HG03135 (cell line): ENCODE data around the gene ITPR1.

Experiments used
- ATAC-seq: cut with Tn5 transposase; IDR thresholded peaks from one replicate; pipeline ENCODE4 v1.9.1; 2021; ENCODE audit warnings: mild to moderate bottlenecking, moderate library complexity; ENCODE audit not compliant: unreplicated experiment

ITPR1 gene

DNA sequence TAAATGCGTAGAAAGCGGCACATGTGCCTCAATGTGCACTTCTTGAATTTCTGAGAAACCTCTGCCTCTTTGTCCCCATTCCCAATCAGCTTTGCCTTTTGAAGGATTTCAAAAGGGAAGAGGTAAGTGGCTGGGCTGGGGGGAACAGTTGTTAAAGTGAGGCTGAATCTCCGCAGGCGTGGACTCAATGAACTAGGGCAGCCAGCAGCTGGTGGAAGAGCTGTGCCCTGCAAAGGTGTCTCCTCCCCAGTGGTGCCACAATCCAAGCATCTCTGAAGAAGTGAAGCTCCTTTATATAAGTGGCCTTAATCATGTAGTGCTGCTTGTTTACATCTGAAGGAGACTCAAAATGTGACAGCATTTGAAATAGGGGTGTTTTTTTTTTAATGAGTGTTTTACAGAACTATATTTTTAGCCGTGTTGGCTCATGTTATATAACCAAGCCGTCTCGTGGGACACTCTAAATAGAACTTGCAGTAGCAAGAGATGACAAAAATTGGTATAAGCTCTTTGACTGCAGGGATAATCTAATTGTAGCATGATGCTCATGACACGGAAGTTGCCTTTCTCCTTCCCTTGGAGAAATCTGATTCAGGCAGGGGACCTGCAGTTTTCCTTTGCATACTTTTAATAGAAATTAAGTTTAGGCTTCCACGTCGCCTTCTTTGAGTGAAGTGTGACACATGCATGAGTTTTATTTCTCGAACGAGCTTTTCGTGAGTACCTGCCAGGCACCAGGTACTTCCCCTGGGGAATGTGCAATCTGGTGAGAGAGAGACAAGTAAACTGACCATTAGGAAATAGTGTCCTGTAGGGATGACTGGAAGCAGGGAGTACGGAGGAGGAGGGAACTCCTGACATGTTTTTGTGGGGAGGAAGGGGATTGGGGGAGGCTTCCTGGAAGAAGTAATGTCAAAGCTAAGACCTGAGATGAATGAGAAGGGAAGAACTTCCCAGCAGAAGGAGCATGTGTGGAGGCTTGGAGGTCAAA is 306.4 kb downstream of the ITPR1 start:
- ATAC-seq: no peak

GRCh38 chr3:4800595-4800994 is 307.4 kb downstream of the ITPR1 start:
- ATAC-seq: no peak

DNA sequence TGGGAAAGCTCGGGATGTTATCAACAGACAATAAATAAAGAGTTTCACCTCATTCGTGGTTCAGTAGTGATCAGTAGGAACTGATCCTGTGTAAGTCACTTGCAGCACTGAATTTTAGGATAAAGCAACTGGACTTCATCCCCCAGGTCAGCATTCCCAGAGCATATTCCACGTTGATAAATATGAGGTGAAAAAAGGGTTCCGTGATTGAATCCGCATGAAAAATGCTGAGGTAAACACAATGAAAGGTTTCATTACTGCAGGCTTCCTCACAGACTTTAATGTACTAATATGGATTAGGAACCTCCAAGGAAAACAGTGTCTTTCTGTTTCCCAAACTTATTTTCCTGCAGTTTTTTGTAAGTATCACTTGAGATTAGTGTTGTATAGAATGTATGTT is 308.7 kb downstream of the ITPR1 start:
- no peak for ATAC-seq

DNA sequence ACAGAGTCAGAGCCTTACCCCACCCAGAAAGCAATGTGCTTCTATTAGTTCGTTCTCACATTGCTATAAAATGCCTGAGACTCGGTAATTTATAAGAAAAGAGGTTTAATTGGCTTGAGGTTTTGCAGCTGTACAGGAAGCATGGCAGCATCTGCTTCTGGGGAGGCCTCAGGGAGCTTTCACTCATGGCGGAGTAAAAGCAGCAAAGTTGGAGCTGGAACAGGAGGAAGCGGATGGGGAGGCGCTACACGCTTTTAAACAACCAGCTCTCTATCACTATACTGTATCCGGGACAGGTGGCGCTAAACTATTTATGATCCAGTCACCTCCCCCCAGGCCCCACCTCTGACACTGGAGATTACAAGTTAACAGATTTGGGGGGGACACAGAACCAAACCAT is 309.8 kb downstream of the ITPR1 start:
- ATAC-seq: no peak

DNA sequence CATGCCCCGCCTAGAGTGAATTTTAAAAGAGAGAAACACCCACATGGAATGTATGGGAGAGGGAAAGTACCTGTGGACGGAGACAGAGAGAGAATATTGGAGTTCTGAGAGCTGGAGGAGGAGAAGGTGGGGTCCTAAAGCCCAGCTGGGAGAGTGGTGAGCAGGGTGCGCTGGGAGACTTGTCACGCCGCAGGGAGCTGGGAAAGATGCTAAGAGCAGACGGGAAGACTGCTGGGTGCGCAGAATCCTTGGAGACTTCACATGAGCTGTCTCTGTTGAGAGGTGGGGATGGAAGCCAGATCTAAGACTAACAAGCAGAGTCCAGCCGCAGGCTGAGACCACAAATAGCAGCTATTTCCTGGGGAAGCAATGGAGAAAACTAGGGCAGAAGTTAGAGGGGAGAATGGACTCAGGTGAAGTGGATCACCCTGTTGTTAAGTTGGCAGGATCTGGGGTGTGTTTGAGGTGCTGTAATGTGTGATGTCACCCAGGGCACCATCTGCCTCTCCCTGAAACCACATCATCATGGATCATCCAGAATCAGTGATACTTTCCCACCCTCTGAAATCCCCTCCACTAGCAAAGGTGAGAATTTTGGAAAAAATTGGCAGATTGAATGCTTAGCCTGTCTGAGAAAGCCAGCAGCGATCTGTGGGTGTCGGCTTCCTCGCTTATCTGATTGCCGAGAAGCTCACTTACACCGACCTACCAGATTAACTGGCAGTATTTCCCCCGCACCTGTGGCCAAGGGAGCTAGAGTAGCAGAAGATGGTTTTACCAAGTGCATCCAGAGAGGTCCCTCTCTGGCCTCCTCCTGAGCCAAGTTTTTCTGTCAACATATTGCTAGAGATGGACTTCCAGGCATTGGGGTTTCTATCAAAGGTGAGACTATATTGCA is 311.3 kb downstream of the ITPR1 start:
- no peak for ATAC-seq

GRCh38 chr3:4805662-4806061 is 312.5 kb downstream of the ITPR1 start:
- no peak for ATAC-seq

- ATAC-seq: no peak
Observed at GRCh38 chr3:4806535-4807108, 313.5 kb downstream of the ITPR1 start.

DNA sequence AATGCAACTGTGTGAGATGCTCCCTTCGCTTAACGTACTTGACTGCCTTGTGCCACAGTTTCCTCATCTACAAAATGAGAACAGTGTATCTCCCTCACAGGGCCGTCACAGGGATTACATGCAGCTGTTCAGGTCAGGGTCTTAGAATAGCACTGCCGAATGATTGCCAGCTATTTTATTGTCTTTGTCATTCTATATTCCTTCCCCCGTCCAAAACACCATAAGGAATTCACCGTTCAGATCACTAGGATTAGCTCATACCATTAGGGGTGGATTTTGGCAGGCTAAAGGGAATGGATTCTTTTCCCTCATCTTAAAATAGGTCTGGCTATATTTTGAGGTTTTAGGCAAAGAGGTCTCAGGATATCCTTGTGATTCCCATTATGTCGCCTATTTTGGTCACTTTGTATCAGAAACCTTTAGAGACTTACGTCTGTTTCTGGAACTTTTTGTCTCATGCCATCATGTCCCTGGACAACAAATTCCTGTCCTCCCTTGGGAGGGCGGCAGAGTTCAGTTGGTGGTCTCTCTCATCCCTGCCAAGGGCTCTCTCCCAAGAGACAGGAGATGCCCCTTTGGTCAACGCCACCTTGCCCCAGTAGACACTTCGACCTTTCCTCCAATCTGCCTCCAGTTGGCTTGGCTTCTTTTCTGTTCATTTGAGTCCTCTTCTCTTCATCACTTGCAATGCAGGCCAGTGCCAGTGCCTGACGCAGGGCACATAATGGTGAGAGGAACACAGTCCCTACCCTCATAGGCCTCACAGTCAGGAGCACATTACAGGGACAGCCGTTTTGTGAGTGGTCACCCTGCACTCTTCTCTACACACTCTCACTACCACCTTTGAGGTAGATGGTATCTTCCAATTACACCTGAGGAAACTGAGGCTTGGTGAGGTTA is 314.5 kb downstream of the ITPR1 start:
- no peak for ATAC-seq

DNA sequence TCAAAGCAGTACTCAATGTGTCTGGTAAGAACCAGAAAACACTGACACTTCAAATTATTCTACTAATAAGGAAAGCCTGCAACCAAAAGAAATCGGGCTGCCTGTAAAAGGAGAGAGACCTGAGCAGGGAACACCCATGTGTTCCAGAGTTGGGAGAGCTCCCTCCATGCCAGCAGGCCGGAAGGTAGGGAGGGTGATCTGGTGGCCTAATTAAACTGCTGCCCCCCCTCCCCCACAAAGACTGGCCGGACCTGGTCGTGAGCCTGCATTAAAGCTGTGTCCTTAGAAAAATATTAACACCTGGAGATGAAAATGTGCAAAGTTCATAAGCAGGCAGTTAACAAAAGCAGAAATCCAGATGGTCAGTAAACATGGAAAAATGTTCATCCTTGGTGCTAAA is 315.5 kb downstream of the ITPR1 start:
- no peak for ATAC-seq

DNA sequence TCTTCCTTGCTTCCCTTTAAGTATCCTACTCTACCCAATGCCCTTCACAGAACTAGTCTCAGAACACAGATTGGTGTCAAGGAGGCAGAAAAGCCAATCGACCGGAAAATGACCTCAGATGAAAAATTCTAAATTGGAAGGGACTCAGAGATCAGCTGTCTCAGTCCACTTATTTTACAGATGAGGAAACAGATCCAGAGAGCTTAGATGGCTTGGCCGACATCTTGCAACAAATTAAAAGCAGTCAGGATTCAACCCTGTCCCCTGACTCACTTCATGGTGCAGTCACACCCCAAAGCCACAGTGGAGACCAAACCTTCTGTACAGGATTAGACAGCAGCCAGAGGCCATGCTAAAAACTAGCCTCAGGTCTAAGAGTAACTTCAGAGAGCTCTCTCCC is 316.8 kb downstream of the ITPR1 start:
- ATAC-seq: no peak

DNA sequence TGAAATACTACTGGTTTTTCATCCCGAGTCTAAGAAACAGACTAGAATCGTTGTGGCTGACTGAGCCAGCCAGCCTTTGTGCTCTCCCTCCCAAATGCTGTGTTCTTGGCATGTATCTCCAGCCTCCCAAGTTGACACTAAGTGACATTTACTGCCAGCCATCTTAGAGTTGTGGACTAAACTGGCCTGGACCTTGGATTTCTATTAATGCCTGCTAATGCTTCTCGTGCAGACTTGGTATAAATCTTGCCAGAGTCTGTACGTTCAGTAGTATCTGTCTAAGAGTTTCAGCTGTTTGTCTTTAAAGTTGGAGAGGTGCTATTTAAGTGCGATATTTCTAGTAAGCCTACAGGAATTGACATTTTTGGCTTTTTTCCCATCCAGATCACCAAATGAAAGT is 319.4 kb downstream of the ITPR1 start:
- no peak for ATAC-seq

DNA sequence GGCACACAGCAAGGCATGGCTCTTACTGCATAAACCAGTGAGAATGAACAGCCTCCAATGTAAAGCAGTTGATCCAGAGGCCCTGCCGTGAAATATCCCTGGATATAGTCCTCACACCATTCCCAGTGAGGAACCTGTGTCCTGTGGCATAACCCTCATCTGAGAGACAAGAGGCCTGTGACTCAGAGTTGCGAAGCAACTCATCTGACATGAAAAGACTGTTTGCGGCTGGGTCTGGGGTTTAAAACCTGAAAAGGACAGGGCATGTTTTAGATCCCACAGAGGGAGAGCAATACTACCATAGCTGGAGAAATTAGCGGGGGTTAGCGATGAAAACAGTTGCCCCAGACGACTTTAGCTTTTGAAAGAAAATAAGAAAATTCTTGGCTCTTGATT is 320.8 kb downstream of the ITPR1 start:
- ATAC-seq: no peak

DNA sequence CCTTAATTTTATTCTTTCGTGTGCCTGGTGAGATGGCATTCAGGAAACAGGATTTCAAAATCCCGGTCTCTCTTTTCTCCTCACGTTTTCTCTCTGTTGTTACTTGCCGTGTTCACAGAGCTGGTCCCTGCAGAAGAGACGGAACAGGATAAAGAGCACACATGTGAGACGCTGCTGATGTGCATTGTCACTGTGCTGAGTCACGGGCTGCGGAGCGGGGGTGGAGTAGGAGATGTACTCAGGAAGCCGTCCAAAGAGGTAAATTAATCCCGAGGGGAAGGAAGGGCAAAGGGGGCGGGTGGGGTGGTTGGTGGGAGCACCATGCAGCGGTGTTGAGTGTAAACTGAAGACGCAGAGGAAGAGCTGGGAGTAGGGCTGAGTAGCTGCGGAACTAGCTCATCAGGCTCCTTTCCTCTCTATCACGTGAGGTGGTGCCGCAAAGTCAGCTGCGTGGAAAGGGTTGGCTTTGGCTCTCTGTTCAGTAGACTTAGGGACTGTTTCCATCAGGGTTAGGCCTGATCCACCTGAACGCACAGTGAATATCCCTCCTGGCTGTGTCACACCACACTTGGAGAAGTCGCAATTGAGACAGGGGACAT is 321.3 kb downstream of the ITPR1 start:
- no peak for ATAC-seq

- no peak for ATAC-seq
Observed at GRCh38 chr3:4814904-4815574, 321.9 kb downstream of the ITPR1 start.

DNA sequence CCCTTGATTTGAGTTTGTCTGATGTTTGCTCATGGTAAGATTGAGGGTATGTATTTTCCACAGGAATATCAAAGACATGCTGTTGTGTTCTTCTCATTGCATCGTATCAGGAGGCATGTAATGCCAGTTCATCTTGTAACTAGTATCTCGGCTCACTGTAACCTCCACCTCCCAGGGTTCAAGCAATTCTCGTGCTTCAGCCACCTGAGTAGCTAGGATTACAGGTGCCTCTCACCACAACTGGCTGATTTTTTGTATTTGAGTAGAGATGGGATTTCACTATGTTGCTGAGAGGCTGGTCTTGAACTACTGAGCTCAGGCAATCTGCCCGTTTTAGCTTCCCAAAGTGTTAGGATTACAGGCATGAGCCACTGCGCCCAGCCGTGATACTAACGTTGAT is 323.2 kb downstream of the ITPR1 start:
- ATAC-seq: no peak

- ATAC-seq: no peak
Observed at GRCh38 chr3:4816718-4817117, 323.6 kb downstream of the ITPR1 start.

DNA sequence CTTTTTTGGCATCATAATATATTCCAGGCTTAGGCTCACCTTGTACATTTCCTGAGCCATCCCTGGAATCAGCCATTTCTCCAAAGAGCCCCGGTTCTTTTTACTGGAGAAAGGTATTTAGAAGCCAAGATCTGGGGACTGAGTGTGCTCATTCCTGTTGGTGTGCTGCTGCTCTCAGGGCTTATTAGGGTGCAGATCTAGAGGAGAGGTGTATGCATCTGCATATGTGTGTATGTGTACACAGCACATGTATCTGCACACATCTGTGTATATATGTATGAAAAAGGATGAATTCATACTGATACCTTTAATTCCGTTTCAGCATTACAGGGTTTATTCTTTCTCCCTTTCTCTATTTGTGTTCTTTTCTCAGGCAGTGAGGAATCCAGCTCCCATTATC is 324.0 kb downstream of the ITPR1 start:
- ATAC-seq: no peak

DNA sequence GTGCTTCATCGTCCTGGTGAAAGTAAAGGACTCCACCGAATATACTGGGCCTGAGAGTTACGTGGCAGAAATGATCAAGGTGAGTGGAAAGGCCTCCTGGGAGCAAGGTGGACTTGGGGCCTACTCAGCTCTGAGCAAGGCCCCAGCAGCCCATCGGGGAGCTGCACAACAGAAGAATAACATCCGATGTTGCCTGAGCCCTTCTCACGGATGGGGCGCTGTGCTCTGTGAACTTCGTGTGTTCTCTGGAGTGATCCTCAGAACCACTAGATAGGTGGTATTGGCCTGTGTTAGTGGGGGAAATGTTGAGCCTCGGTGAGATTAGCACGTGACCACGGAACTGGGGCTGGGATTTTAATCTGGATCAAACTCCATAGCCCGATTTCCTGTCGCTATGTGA is 325.0 kb downstream of the ITPR1 start:
- ATAC-seq: no peak

GRCh38 chr3:4818986-4819693 is 326.0 kb downstream of the ITPR1 start:
- ATAC-seq: no peak
